Lung (tissue), 12 donors: ENCODE data around the gene HS6ST3. TPM values are rescaled to one million over a fixed set of nuclear protein-coding genes. Genes with fewer than 3 reads are reported as not detected.

Experiments
- ATAC-seq: fragments of 200-7000 bp; cut with Tn5 transposase; one replicate; pipeline ENCODE4 v1.9.1; 2020; ENCODE audit warnings: moderate number of reproducible peaks; ENCODE audit not compliant: insufficient read depth, low FRiP score
- DNase-seq, 3 donors: peaks; one replicate each; pipeline ENCODE4 v3.0.0-alpha.2; 2013 to 2017
- H3K27ac ChIP-seq, 2 donors: one replicate each; pipeline ENCODE4 v1.5.1; 2013; ENCODE audit warnings: mild to moderate bottlenecking in 2 of 2, moderate library complexity in 2 of 2, control low read depth in 1 of 2, inconsistent platforms in 1 of 2, low read depth in 1 of 2, low read length in 1 of 2
- H3K27me3 ChIP-seq, 3 donors: one replicate each; pipeline ENCODE4 v1.5.1; 2013; ENCODE audit warnings: low read length in 2 of 3; ENCODE audit not compliant: control insufficient read depth in 3 of 3, insufficient read depth in 3 of 3
- H3K36me3 ChIP-seq, 4 donors: one replicate each; pipeline ENCODE4 v1.5.1; 2013; ENCODE audit warnings: low read length in 4 of 4, mild to moderate bottlenecking in 1 of 4, moderate library complexity in 1 of 4; ENCODE audit not compliant: control insufficient read depth in 4 of 4, insufficient read depth in 4 of 4
- H3K4me1 ChIP-seq, 5 donors: one replicate each; pipeline ENCODE4 v1.5.1; 2013; ENCODE audit warnings: low read length in 5 of 5, mild to moderate bottlenecking in 2 of 5, moderate library complexity in 1 of 5; ENCODE audit not compliant: control insufficient read depth in 5 of 5, insufficient read depth in 5 of 5
- H3K4me3 ChIP-seq: one replicate; pipeline ENCODE4 v1.5.1; 2013; ENCODE audit warnings: mild to moderate bottlenecking, control low read depth, moderate library complexity
- H3K9ac ChIP-seq, 2 donors: one replicate each; pipeline ENCODE4 v1.5.1; 2013; ENCODE audit warnings: low read length in 2 of 2, control low read depth in 1 of 2; ENCODE audit not compliant: insufficient read depth in 1 of 2
- H3K9me3 ChIP-seq, 4 donors: one replicate each; pipeline ENCODE4 v1.5.1; 2013; ENCODE audit warnings: low read length in 3 of 4, mild to moderate bottlenecking in 1 of 4, moderate library complexity in 1 of 4; ENCODE audit not compliant: control insufficient read depth in 4 of 4, insufficient read depth in 3 of 4
- CTCF ChIP-seq: IDR thresholded peaks from 2 replicates; pipeline ENCODE4 v1.5.1; 2012; ENCODE audit warnings: mild to moderate bottlenecking; ENCODE audit errors: control extremely low read depth, extremely low read depth
- WGBS, 2 donors: extraction: QIAGEN DNeasy Blood & Tissue Kit; methylation state at CpG; one replicate each; pipeline ENCODE4 v1.1.7; 2013; 5-methylcytosine and 5-hydroxymethylcytosine counted together
- polyA plus RNA-seq, 2 donors: library from polyadenylated mRNA; stranded (reverse); fragments of 200-250 nt; gene quantifications; one replicate each; pipeline ENCODE4 v1.2.1, GENCODE V29; 2013
- total RNA-seq, 2 donors: library from RNA; depleted of rRNA in 1 of 2; stranded (reverse); fragments of >200 nt in 1 of 2; gene quantifications; one replicate each; pipeline ENCODE4 v1.2.1, GENCODE V29; 2014 to 2021
- donor health status: control.
- donor health status: control.
- donor health status: Bipolar disorder and iron deficiency.
- donor health status: healthy.
- donor health status: DM: yes; HTN: yes; CAD: no.

The HS6ST3 gene
- total and polyA plus RNA-seq, 4 donors, result 0.01 to 0.17 (median 0.04) TPM

DNA sequence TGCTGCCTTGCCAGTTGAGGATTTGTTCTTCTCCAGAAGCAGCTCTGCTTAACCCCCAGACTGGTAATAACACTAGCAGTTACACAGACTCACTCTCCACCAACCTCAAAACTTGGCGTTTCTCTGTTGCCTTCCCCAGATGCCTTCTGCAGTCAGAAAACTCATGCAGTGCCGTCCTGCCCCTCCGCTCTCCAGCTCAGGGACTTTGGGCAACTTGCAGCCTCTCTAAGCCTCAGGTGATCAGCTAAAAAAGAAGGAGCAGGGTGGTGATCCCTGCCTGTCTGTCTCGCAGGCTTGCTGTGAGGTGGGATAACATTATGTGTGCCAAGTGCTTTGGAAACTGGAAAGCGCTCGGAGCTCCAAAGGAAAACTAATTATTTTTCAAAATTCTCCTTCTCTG is 391.6 kb downstream of the HS6ST3 start:
- H3K27ac ChIP-seq, result no peak overlapping the region
- ATAC-seq (no peak), DNase-seq (no peak)
- no peak overlapping the region for H3K9ac ChIP-seq
- H3K4me3 ChIP-seq, result no peak overlapping the region
- H3K36me3 ChIP-seq, result no peaks in the 10 kb centered on the region
- no peaks in the 10 kb centered on the region for H3K4me1 ChIP-seq
- H3K9me3 ChIP-seq, result no peaks in the 10 kb centered on the region
- no peak for TF ChIP-seq CTCF
- 72 to 81% methylated on average over 6 of the region's 6 CpGs for WGBS, 2 donors
- no peaks in the 10 kb centered on the region for H3K27me3 ChIP-seq

DNA sequence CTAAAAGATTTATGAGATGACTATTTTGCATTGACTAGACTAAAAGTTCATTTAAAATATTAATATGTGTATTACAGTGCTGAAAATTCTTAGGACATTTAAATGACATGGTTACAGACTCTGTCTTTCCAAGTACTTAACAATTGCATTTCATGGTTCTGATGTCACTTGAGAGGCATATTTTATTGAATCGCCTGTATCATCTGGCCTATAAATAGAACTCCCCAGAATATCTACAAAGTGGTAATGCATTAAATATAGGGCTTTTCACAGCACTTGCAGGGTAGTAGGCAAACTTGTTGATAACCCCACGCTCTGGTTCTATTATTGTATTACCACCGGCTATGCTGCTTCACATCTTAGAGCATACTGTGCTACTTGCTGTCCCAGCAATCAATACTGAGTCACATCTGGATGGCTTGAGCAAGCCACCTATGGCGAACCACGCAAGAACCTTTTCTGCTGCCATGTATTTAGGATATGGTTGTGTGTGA is 400.6 kb downstream of the HS6ST3 start:
- WGBS, 2 donors, result 91 to 93% methylated on average over 5 of the region's 5 CpGs
- no peaks in the 10 kb centered on the region for H3K4me1 ChIP-seq
- no peak overlapping the region for H3K27ac ChIP-seq
- TF ChIP-seq CTCF, result no peak
- H3K36me3 ChIP-seq, result no peaks in the 10 kb centered on the region
- DNase-seq (no peak), ATAC-seq (no peak)
- no peak overlapping the region for H3K4me3 ChIP-seq
- H3K9me3 ChIP-seq, result no peaks in the 10 kb centered on the region
- no peaks in the 10 kb centered on the region for H3K27me3 ChIP-seq
- no peak overlapping the region for H3K9ac ChIP-seq

- no peaks in the 10 kb centered on the region for H3K9me3 ChIP-seq
- no peaks in the 10 kb centered on the region for H3K4me1 ChIP-seq
- no peak overlapping the region for H3K9ac ChIP-seq
- no peaks in the 10 kb centered on the region for H3K27me3 ChIP-seq
- no peaks in the 10 kb centered on the region for H3K36me3 ChIP-seq
- WGBS, 2 donors, result 87 to 90% methylated on average over 2 of the region's 2 CpGs
- DNase-seq (no peak), ATAC-seq (no peak)
- no peak for TF ChIP-seq CTCF
- no peak overlapping the region for H3K27ac ChIP-seq
- H3K4me3 ChIP-seq, result no peak overlapping the region
Measured at GRCh38 chr13:96491103-96491502, 401.2 kb downstream of the HS6ST3 start.

- no peaks in the 10 kb centered on the region for H3K27me3 ChIP-seq
- no peaks in the 10 kb centered on the region for H3K36me3 ChIP-seq
- H3K9me3 ChIP-seq, result no peaks in the 10 kb centered on the region
- 60 to 77% methylated on average over 4 of the region's 4 CpGs for WGBS, 2 donors
- no peak overlapping the region for H3K27ac ChIP-seq
- no peak overlapping the region for H3K4me3 ChIP-seq
- DNase-seq (peak in 2 of 3 donors; percentile 32 to 51), ATAC-seq (no peak)
- TF ChIP-seq CTCF, result no peak
- H3K9ac ChIP-seq, result no peak overlapping the region
- no peaks in the 10 kb centered on the region for H3K4me1 ChIP-seq
Measured at GRCh38 chr13:96492766-96493165, 402.9 kb downstream of the HS6ST3 start.
